Measurements from ENCODE around the gene CCDC116.
"Not testable (repeated sequence)": the region's sequence is repeated elsewhere in the genome, so short reads cannot be mapped to it uniquely, and the experiment has no call there.

The CCDC116 gene

DNA sequence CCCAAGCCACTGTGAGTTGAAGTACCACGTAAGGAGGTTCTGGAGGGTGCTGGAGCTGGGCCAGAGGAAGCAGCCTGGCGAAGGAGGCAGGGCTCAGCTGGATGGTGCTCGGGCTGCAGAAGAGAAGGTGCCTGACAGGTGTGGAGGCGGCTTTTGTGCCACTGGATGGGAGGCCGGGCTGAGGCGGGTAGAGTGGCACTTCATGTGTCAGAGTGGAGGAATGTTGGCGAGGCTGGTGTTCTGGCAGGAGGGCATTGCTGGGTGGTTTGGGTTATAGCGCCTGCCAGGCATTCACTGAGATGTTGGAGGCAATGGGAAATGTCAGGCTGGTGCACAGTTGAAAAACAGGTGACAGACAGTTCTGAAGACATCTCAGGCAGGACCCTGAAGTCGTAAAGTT is 40.9 kb upstream of the CCDC116 start:
- TF ChIP-seq, protein P1, sequence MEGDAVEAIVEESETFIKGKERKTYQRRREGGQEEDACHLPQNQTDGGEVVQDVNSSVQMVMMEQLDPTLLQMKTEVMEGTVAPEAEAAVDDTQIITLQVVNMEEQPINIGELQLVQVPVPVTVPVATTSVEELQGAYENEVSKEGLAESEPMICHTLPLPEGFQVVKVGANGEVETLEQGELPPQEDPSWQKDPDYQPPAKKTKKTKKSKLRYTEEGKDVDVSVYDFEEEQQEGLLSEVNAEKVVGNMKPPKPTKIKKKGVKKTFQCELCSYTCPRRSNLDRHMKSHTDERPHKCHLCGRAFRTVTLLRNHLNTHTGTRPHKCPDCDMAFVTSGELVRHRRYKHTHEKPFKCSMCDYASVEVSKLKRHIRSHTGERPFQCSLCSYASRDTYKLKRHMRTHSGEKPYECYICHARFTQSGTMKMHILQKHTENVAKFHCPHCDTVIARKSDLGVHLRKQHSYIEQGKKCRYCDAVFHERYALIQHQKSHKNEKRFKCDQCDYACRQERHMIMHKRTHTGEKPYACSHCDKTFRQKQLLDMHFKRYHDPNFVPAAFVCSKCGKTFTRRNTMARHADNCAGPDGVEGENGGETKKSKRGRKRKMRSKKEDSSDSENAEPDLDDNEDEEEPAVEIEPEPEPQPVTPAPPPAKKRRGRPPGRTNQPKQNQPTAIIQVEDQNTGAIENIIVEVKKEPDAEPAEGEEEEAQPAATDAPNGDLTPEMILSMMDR (IDR thresholded peaks at IDR 0.05), result no peak
- Histone ChIP-seq H3K27ac (peak overlapping the region in 1 of 2 donors; percentile 25), H3K4me3 (no peak overlapping the region)
- no peak for DNase-seq (ENCODE audit: low spot score)

DNA sequence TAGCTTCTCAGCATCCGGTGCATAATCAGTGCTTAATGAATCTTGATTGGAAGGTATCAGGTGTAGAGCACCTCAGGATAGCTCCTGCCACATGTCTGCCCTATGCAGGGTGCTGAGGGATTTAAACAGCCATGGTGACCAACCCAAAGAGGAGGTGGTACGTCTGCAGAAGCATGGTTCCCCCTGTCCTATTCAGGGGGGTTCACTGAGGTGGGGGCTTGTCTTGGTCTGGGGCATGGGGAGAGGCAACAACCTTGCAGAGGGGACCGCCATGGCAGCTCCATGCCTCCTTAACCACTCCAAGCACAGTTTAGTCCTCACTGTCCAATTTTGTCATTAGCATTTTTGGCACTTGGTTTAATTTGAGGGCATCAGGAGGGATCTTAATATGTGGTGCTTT is 40.1 kb upstream of the CCDC116 start:
- TF ChIP-seq, protein P1 (IDR thresholded peaks at IDR 0.05), result no peak
- Histone ChIP-seq H3K27ac (no peak overlapping the region), H3K4me3 (no peak overlapping the region)
- no peak for DNase-seq (ENCODE audit: low spot score)

DNA sequence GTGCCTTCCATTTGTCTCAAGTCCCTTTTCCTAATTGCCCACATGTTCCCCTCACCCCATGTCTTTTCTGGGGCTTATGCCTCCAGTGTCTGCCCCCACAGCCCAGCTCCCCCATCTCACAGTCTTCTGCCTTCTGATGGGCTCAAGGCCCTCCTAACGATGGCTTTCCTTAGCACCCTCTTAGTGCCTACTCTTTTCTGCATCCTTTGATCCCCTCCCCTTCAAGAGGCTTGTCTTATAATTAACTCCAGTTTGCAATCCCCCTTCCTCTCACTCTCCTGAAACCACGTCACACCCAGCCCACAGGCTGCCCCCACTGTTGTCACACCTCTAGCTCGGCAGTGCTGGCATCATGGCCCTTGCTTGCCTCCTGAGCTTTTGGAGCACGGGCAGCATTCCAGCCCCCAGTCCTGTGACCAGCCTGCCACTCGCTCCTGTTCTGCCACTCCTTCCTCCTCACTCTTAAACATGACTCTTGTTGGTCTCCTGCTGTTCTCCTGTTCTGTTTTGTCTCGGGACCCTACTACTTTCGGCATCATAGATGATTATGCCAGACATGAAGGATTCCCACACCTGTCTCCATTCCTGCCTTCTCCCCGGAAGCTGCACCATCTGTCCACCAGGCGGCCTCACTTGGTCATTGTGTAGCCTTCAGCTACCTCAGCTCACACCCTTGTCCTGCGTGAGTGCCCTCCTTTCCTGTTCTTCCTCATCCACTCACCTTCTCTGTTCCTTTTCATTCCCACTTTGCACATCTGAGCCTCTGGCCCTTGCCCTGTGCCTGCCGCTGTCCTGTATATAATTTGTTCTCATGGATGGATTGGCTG is 38.9 kb upstream of the CCDC116 start:
- TF ChIP-seq, protein P1 (IDR thresholded peaks at IDR 0.05), result no peak
- no peak overlapping the region for H3K4me3 ChIP-seq
- H3K27ac ChIP-seq, result no peak overlapping the region
- DNase-seq (ENCODE audit: low spot score), result no peak

DNA sequence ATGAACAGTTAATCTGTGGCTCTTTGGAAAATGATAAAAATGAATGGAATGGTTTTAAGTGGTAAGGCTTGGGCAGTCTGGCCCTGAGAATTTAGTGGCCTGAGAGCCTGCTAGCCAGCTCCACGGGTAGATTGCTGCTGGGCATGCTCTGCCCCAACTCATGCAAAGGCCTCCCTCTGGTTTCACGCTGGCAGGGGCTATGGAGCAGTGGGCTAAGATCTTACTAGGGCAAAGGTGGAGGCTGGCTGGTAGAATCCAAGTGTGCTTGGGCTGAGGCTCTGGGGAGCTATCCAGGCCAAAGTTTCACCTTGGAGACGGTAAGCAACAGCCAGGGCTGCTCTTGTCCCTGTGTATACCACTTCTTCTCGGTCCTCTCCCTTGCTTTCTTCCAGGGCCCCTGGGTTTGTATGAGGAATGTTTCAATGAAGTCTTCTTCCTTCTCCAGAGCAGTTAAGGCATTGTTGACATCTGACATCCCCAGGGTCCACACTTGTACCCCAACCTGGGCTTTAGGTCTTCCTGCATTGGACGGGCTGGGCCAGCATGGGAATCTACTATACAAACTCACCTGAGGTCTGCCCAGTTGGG is 37.6 kb upstream of the CCDC116 start:
- H3K27ac ChIP-seq, result no peak overlapping the region
- H3K4me3 ChIP-seq, result no peak overlapping the region
- no peak for DNase-seq (ENCODE audit: low spot score)
- TF ChIP-seq, protein P1 (IDR thresholded peaks at IDR 0.05), result no peak

DNA sequence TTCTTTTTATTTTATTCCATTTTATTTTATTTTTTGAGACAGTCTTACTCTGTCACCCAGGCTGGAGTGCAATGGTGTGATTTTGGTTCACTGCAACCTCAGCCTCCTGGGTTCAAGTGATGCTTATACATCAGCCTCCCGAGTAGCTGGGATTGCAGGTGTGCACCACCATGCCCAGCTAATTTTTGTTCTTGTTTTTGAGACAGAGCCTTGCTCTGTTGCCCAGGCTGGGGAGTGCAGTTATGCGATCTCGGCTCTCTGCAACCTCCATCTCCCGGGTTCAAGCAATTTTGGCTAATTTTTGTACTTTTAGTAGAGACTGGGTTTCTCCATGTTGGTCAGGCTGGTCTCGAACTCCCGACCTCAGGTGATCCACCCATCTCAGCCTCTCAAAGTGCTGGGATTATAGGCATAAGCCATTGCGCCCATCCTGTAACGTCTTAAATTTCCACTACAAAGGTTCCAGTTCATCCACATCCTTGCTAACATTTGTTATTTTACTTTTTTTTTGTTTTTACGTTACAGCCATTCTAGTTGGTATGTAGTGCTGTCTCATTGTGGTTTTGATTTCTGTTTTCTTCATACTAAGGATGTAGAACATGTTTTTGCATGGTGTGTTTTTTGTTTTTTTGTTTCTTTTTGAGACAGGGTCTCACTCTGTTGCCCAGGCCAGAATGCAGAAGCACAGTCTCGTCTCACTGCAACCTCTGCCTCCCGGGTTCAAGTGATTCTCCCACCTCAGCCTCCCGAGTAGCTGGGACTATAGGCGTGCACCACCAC is 36.0 kb upstream of the CCDC116 start:
- not testable (repeated sequence) for H3K27ac ChIP-seq; H3K4me3 ChIP-seq; DNase-seq (ENCODE audit: low spot score)

DNA sequence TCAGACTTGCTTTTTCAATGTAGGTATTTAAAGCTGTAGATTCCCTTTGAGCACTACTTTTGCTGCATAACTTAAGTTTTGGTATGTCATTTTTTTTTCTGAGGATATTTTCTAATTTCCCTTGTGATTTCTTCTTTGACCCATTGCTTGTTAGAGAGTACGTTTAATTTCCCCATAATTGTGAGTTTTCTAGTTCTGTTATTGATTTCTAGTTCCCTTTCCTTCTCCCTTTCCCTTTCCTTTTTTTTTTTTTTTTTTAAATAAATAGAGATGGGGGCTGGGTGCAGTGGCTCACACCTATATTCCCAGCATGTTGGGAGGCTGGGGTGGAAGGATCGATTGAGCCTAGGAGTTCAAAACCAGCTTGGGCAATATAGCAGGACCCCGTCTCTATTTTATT is 34.3 kb upstream of the CCDC116 start:
- TF ChIP-seq, protein P1 (IDR thresholded peaks at IDR 0.05), result no peak
- H3K4me3 ChIP-seq, result no peak overlapping the region
- H3K27ac ChIP-seq, result no peak overlapping the region
- DNase-seq (ENCODE audit: low spot score), result no peak

DNA sequence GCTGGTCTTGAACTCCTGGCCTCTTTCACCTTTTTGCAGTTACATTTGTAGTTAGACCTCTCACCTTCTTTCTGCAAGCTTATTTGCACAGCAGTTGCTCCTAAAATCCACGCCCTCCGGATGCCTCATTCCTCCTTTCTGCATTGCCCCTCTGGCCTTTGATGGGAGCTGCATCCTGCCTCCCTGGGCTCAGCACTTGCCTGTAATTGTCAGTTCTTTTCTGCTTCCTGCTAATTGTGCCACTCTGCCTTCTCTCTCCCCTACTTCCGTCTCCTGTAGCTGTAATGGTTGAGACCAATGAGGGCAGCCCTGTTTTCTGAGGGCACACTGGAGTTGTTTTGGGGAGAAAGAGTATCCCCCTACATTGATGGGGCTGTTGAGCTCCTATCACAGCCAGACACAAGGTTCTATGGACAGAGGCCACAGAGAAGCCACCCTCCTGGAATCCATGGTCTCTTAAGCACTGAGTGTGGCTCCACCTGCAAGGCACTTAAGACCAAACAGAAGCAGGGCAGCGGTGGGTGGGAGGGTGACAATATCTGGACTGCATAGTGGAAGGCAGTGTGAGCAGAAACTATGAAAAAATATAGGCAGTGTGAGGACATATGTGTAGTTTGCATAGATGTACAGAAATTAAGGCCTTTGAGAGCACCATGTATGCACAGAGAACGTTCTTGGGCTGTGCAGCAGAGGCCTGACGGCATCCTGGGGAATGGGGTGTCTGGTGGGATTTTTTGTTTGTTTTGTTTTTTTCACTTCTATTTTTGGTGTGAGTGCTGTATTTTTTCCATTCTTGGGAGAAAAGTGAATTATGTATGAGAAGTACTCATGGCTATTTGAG is 33.3 kb upstream of the CCDC116 start:
- Histone ChIP-seq H3K27ac (no peak overlapping the region), H3K4me3 (no peak overlapping the region)
- TF ChIP-seq, protein P1 (IDR thresholded peaks at IDR 0.05), result no peak
- no peak for DNase-seq (ENCODE audit: low spot score)

Measured in coronary artery (tissue), 2 donors.